Activated CD4-positive, alpha-beta T cell treated with anti-CD3 and anti-CD28 coated beads, Interleukin-2, amount 10 ng/mL, durations not matched to agents 24 days and 14 days (primary cell): Measurements from ENCODE around the gene PRSS27. TPM values are rescaled to one million over a fixed set of nuclear protein-coding genes. Genes with fewer than 3 reads are reported as not detected.

Source experiments
- DNase-seq: peaks from one replicate; pipeline ENCODE4 v3.0.0; 2022
- H3K27ac Mint-ChIP-seq: one replicate; pipeline ENCODE4 v1.8.0; 2022; ENCODE audit warnings: mild to moderate bottlenecking, mixed read lengths
- H3K27me3 Mint-ChIP-seq: one replicate; pipeline ENCODE4 v1.8.0; 2022; ENCODE audit warnings: mixed read lengths
- H3K36me3 Mint-ChIP-seq: one replicate; pipeline ENCODE4 v1.8.0; 2022; ENCODE audit warnings: low read depth, mild to moderate bottlenecking, mixed read lengths
- H3K4me1 Mint-ChIP-seq: one replicate; pipeline ENCODE4 v1.8.0; 2021; ENCODE audit warnings: mixed read lengths
- H3K4me3 Mint-ChIP-seq: one replicate; pipeline ENCODE4 v1.8.0; 2022; ENCODE audit warnings: mild to moderate bottlenecking, moderate library complexity, mixed read lengths
- H3K9me3 Mint-ChIP-seq: one replicate; pipeline ENCODE4 v1.8.0; 2021; ENCODE audit warnings: mixed read lengths
- intact Hi-C: fragments of 100-400 bp; cut with micrococcal nuclease; formaldehyde crosslinking; loops from one replicate; pipeline ENCODE4 v1.15.1; 2023
- total RNA-seq: library from RNA; stranded (reverse); gene quantifications from 2 replicates; pipeline ENCODE4 v1.2.3, GENCODE V29; 2022

The PRSS27 gene
- total RNA-seq, 1 donor from 2014 or later = 2.0 TPM

GRCh38 chr16:2757344-2757743 is 37.3 kb upstream of the PRSS27 start:
- H3K4me1 Mint-ChIP-seq = peaks cover 57% of the 10 kb centered on the region
- H3K9me3 Mint-ChIP-seq = no peaks in the 10 kb centered on the region
- H3K27me3 Mint-ChIP-seq = no peaks in the 10 kb centered on the region
- H3K4me3 Mint-ChIP-seq = no peak overlapping the region
- intact Hi-C loops = no loop called here
- peak overlapping the region; percentile 4 for H3K27ac Mint-ChIP-seq
- DNase-seq = no peak
- peaks cover 90% of the 10 kb centered on the region for H3K36me3 Mint-ChIP-seq

DNA sequence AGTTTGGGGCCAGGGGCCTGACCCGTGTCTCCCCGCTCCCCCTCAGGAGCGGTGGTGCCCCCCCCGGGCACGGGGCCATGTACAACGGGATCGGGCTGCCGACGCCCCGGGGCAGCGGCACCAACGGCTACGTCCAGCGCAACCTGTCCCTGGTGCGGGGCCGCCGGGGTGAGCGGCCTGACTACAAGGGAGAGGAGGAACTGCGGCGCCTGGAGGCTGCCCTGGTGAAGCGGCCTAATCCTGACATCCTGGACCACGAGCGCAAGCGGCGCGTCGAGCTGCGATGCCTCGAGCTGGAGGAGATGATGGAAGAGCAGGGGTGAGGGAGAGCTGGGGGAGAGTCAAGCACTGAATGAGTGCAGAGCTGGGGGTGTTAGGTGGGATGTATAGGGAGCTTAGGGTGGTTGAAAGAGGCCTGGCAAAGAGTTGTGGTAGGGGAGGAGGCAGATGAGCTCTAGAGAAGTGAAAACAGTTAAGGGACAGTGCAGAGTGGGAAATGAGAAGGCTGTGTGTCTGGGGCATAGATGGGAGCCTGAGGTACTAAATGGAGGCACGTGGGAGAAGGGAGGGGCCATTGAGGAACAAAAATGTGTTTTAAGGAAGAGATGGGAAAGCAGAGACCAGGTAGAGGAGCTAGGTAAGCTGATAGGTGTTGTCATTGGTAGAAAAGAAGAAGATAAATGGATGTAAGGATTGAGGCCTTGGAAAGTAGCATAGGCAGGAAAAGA is 36.4 kb upstream of the PRSS27 start:
- Mint-ChIP-seq H3K27me3 (no peaks in the 10 kb centered on the region), H3K4me3 (peak overlapping the region; percentile 90), H3K9me3 (peaks cover under 1% of the 10 kb centered on the region), H3K27ac (peak overlapping the region; percentile 55), H3K36me3 (peaks cover 82% of the 10 kb centered on the region), H3K4me1 (peaks cover 57% of the 10 kb centered on the region)
- DNase-seq = no peak
- intact Hi-C loops = no loop called here

- Mint-ChIP-seq H3K27ac (peak overlapping the region; percentile 93), H3K9me3 (peaks cover 4% of the 10 kb centered on the region)
- intact Hi-C loops = no loop called here
These were observed 35.1 kb upstream of the PRSS27 start for GRCh38 chr16:2755158-2755557.

GRCh38 chr16:2753733-2754020 is 33.7 kb upstream of the PRSS27 start:
- DNase-seq = no peak
- Mint-ChIP-seq H3K4me1 (peaks cover 58% of the 10 kb centered on the region), H3K36me3 (peaks cover 68% of the 10 kb centered on the region), H3K27ac (peak overlapping the region; percentile 93), H3K4me3 (peak overlapping the region; percentile 90), H3K9me3 (peaks cover 4% of the 10 kb centered on the region), H3K27me3 (no peaks in the 10 kb centered on the region)
- intact Hi-C loops = loop anchor here (5.0 kb wide), 1 partner anchor 596 kb away; the partner anchor contains the start of gene TRAF7

More at GRCh38 chr16:2755158-2755557, 35.1 kb upstream of the PRSS27 start:
- no peak for DNase-seq
- Mint-ChIP-seq H3K4me1 (peaks cover 60% of the 10 kb centered on the region), H3K36me3 (peaks cover 77% of the 10 kb centered on the region), H3K27me3 (no peaks in the 10 kb centered on the region), H3K4me3 (peak overlapping the region; percentile 90)

DNA sequence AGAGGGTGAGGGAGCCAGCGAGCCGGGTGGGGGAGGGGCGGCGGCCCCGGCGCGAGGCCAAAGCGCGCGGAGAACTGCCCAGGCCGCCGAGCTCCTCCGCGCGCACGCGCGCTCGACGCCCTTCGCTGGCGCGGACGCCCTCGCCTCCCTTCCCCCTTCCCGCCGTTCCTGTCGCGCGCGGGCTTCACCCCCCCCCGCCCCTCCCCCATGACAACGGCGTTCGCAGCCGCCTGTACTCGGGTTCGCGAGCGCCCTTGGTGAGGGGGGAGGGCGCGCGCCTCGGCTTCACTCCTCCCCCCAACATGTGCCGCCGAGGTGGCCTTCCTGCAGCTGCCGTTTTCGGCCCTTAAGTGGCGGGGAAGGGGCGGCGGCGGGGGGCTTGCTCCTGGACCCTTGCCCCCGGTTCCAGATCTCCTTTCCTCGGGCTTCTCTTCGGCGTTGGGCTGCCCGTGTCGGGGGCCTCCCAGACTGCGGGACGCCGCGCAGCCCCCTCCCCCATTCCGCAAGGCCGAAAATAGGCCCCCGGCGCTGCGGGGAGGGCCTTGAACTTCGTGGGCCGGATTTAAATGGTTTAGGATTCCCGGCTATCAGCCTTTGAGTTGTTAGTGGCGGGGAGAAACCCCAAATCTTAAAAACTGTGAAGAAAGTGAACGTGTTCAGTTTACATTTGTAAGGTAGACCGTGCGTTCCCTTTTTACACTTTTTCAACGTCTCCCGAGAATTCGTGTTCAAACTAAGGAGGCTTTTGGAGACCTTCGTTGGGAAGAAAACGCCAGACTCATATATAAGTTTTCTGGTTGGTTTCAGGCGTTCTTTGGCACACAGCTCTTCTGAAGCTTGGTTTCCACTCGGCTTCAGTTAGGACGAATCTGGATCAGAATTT is 33.1 kb upstream of the PRSS27 start:
- Mint-ChIP-seq H3K27me3 (no peaks in the 10 kb centered on the region), H3K36me3 (peaks cover 62% of the 10 kb centered on the region), H3K4me3 (peak overlapping the region; percentile 90), H3K4me1 (peaks cover 57% of the 10 kb centered on the region), H3K9me3 (peaks cover 4% of the 10 kb centered on the region), H3K27ac (peak overlapping the region; percentile 99)
- intact Hi-C loops = loop anchor here (1.0 to 5.0 kb wide), 4 partner anchors 24 to 596 kb away; partner anchors contain the start of genes ELOB, KCTD5 and TRAF7
- peak; percentile 64 for DNase-seq

DNA sequence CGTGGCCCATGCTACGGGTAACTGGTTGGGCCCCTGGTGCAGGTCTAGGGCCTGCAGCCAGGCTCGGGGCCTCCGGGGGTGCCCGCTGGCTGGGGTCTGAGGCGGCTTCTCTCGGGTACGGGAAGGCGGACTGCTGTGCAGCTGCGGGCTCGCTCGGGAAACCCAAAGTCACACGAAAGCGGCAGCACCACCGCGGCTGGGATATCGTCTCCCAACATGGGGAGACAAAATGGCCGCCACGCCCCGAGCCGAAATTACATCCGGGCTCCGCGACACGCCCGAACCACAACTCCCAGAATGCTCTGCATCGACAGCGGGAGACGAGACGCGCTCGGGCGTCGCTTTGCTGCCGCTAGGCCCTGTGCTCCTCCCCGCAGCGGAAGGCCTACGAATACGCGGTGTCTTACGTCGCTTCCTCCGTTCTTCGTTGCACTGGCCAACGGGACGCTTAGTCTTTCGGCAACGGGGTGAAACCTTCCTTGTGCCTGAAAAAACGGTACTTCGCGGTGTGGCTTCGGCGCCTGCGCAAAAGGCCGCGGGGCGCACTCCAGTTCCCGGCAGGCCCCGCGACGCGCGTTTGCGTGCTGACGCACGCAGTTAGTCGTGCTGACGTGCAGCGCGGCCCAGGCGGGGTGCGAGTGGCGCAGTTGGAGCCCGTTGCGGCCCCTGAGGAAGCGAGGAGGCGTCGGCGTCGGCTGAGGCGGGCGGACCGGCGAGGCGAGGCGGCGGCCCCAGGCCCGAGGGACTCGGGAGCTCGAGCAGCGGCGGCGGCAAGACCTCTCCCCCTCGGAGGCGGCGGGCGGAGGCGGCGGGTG is 32.2 kb upstream of the PRSS27 start, which contains the start of gene SRRM2:
Gene SRRM2, plus strand, starts transcription at position 604 of the 815 bp plus-strand sequence. CDS start 3,727 bp downstream, outside the sequence.
- Mint-ChIP-seq H3K36me3 (peaks cover 54% of the 10 kb centered on the region), H3K4me3 (peak within 1 kb of the TSS; percentile 90), H3K27me3 (no peaks in the 10 kb centered on the region), H3K27ac (peak within 1 kb of the TSS; percentile 99), H3K4me1 (peaks cover 53% of the 10 kb centered on the region), H3K9me3 (peaks cover 4% of the 10 kb centered on the region)
- intact Hi-C loops = loop anchor here (1.0 to 5.0 kb wide), 4 partner anchors 25 to 595 kb away; partner anchors contain the start of genes ELOB, KCTD5 and TRAF7
- DNase-seq = peak; percentile 99

DNA sequence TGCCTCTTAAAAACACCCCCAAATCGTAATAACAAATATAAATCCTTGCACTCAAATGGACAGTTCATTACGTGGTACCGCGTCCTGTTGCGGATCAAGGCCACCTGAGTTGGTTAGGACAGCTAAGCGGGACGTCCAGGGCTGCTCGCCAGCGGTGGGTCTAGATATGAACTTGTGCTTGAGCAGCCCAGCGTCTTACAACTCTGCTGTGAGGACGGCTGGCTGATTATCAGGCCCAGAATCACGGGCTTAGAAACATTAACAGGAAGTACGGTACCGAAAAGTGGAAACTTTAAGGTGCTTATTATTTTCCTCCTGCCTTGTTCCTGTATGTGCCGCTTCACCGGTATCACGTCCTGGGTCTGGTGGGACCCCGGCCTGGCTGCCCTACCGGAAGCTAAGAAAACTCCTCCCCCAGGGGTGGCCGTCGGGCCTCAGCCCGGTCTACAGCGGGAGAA is 31.6 kb upstream of the PRSS27 start:
- Mint-ChIP-seq H3K36me3 (peaks cover 48% of the 10 kb centered on the region), H3K4me1 (peaks cover 48% of the 10 kb centered on the region)
- intact Hi-C loops = loop anchor here (1.0 to 5.0 kb wide), 4 partner anchors 26 to 594 kb away; partner anchors contain the start of genes ELOB, KCTD5 and TRAF7

DNA sequence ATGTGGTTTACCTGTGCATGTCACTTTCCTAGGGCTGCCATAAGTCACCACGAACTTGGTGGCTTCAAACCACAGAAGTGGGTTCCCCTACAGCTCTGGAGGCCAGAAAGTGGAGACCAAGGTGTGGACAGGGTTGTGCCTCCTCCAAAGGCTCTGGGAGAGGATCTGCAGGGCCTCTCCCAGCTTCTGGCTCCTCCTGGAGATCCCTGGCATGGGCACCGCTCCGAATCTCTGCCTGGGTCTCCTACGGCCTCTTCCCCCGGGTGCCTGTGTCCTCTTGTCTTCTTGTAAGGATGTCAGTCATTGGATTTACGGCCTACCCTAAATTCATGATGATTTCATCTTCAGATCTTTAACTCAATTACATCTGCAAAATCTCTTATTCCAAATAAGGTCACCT is 29.9 kb upstream of the PRSS27 start:
- intact Hi-C loops = loop anchor here (5.0 kb wide), 1 partner anchor 593 kb away; the partner anchor contains the start of gene TRAF7
- H3K36me3 Mint-ChIP-seq = peaks cover 33% of the 10 kb centered on the region
- peak overlapping the region; percentile 99 for H3K27ac Mint-ChIP-seq
- no peaks in the 10 kb centered on the region for H3K27me3 Mint-ChIP-seq
- H3K4me1 Mint-ChIP-seq = peaks cover 33% of the 10 kb centered on the region
- H3K9me3 Mint-ChIP-seq = peaks cover 4% of the 10 kb centered on the region
- H3K4me3 Mint-ChIP-seq = no peak overlapping the region
- no peak for DNase-seq

More for the DNA sequence above, 31.6 kb upstream of the PRSS27 start:
- no peak for DNase-seq
- Mint-ChIP-seq H3K9me3 (peaks cover 4% of the 10 kb centered on the region), H3K27ac (peak overlapping the region; percentile 99), H3K27me3 (no peaks in the 10 kb centered on the region), H3K4me3 (peak overlapping the region; percentile 90)

- H3K27ac Mint-ChIP-seq = no peak overlapping the region
These were observed 29.5 kb upstream of the PRSS27 start for GRCh38 chr16:2749476-2749875.

GRCh38 chr16:2748757-2749455 is 28.9 kb upstream of the PRSS27 start:
- Mint-ChIP-seq H3K27ac (no peak overlapping the region), H3K36me3 (peaks cover 23% of the 10 kb centered on the region), H3K4me3 (no peak overlapping the region), H3K9me3 (peaks cover 4% of the 10 kb centered on the region), H3K27me3 (no peaks in the 10 kb centered on the region), H3K4me1 (peaks cover 23% of the 10 kb centered on the region)
- intact Hi-C loops = no loop called here
- DNase-seq = no peak

More at GRCh38 chr16:2749476-2749875, 29.5 kb upstream of the PRSS27 start:
- Mint-ChIP-seq H3K27me3 (no peaks in the 10 kb centered on the region), H3K36me3 (peaks cover 28% of the 10 kb centered on the region), H3K4me3 (peak overlapping the region; percentile 21), H3K9me3 (peaks cover 4% of the 10 kb centered on the region), H3K4me1 (peaks cover 29% of the 10 kb centered on the region)
- DNase-seq = no peak
- intact Hi-C loops = no loop called here

DNA sequence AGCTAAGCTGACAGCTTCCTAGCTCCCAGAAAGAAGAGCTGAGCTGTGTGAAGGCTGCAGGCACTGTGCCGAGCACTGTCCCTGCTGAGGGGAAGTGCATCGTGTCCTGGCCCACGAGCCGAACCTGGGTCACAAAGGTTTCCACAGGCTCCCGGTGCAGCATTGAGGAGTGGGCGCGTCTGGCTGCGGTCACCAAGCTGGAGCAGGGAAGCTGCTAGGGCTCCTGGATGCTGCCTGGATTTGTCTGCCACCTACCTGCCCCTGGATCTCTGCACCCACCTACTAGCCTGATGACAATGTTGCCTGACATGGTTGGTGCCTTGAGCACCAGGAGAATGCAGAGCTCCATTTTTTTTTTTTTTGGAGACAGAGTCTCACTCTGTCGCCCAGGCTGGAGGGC is 25.9 kb upstream of the PRSS27 start:
- Mint-ChIP-seq H3K27me3 (no peaks in the 10 kb centered on the region), H3K9me3 (no peaks in the 10 kb centered on the region), H3K27ac (no peak overlapping the region), H3K4me3 (no peak overlapping the region), H3K36me3 (peaks cover 8% of the 10 kb centered on the region), H3K4me1 (peaks cover 11% of the 10 kb centered on the region)
- no peak for DNase-seq
- intact Hi-C loops = no loop called here

DNA sequence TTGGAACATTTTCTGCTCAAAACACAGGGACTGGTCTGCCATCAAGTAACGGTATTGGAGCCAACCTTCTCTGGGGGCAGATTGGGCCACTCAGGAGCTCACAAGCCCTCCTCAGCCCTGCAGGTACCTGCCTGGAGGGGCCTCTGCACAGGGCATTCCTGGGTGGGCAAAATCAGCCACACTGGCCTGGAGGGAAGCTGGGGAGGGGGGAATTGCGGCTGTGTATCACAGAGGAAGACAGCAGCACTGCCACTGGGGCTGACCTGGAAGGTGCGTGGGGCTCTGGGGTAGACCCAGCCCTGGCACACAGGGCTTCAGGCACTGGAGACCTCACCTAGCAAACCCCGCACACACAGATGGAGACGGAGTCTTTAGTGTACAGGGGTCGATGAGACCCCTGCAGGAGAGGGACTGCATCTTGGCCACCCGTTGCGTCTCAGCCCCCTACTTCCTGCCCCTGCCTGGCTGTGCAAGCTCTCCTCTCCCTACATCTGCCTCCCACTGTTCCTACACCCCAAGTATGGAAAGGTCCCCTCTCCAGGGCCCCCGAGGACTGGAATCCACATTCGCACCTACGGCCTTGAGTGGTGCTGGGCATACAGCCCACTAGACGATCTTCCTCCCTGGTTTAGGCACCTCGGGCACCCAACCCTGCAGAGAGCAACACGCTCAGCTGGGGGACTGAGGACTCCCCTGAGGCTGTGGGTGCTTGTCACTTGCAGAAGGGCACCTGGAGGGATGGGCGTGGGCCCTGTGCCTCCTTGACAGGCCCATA is 25.3 kb upstream of the PRSS27 start:
- H3K9me3 Mint-ChIP-seq = no peaks in the 10 kb centered on the region
- DNase-seq = no peak
- intact Hi-C loops = no loop called here
- no peaks in the 10 kb centered on the region for H3K27me3 Mint-ChIP-seq
- H3K27ac Mint-ChIP-seq = no peak overlapping the region
- peaks cover 7% of the 10 kb centered on the region for H3K4me1 Mint-ChIP-seq
- no peak overlapping the region for H3K4me3 Mint-ChIP-seq
- peaks cover 4% of the 10 kb centered on the region for H3K36me3 Mint-ChIP-seq
